Subcutaneous abdominal adipose tissue (tissue), 5 donors: ENCODE data around the gene ACO2.
A peak's percentile ranks its signal among the peaks of the same experiment; 100 is the strongest.

Experiments used
- H3K27ac ChIP-seq: one replicate; pipeline ENCODE4 v1.7.0; 2013; ENCODE audit warnings: low read depth, mild to moderate bottlenecking, inconsistent platforms, low read length, moderate library complexity
- H3K27me3 ChIP-seq, 5 donors: one replicate each; pipeline ENCODE4 v1.7.0; 2013; ENCODE audit warnings: low read length in 5 of 5, inconsistent platforms in 1 of 5; ENCODE audit not compliant: control insufficient read depth in 5 of 5, insufficient read depth in 4 of 5
- H3K36me3 ChIP-seq, 5 donors: one replicate each; pipeline ENCODE4 v1.7.0; 2013; ENCODE audit warnings: low read length in 5 of 5; ENCODE audit not compliant: control insufficient read depth in 5 of 5, insufficient read depth in 5 of 5
- H3K4me1 ChIP-seq, 5 donors: one replicate each; pipeline ENCODE4 v1.7.0; 2013; ENCODE audit warnings: low read length in 5 of 5, mild to moderate bottlenecking in 3 of 5, moderate library complexity in 1 of 5; ENCODE audit not compliant: control insufficient read depth in 5 of 5, insufficient read depth in 5 of 5
- H3K4me3 ChIP-seq, 5 donors: one replicate each; pipeline ENCODE4 v1.7.0; 2013; ENCODE audit warnings: low read length in 5 of 5, low read depth in 1 of 5
- H3K9ac ChIP-seq, 5 donors: one replicate each; pipeline ENCODE4 v1.7.0; 2013; ENCODE audit warnings: low read length in 5 of 5, mild to moderate bottlenecking in 4 of 5, moderate library complexity in 3 of 5
- H3K9me3 ChIP-seq, 5 donors: one replicate each; pipeline ENCODE4 v1.7.0; 2013; ENCODE audit warnings: low read length in 5 of 5; ENCODE audit not compliant: control insufficient read depth in 5 of 5
- donor health status: healthy.
- donor health status: healthy.
- donor health status: healthy.
- donor health status: healthy.
- donor health status: healthy.

Gene ACO2

GRCh38 chr22:41487037-41487935 lies 18.4 kb downstream of the ACO2 start:
- no peaks in the 10 kb centered on the region for H3K27me3 ChIP-seq
- peak overlapping the region; percentile 27 for H3K27ac ChIP-seq
- no peaks in the 10 kb centered on the region for H3K9me3 ChIP-seq
- H3K4me1 ChIP-seq = peaks cover 5 to 58% (median 43%) of the 10 kb centered on the region in 5 donors
- no peaks in the 10 kb centered on the region for H3K36me3 ChIP-seq
- H3K4me3 ChIP-seq = no peak overlapping the region
- H3K9ac ChIP-seq = no peak overlapping the region

- Histone ChIP-seq H3K4me3 (no peak overlapping the region), H3K27me3 (no peaks in the 10 kb centered on the region), H3K4me1 (peaks cover 0 to 50% (median 38%) of the 10 kb centered on the region in 5 donors), H3K9ac (no peak overlapping the region), H3K27ac (peak overlapping the region; percentile 10), H3K36me3 (no peaks in the 10 kb centered on the region), H3K9me3 (no peaks in the 10 kb centered on the region)
Observed at GRCh38 chr22:41488076-41488475, 19.2 kb downstream of the ACO2 start.

DNA sequence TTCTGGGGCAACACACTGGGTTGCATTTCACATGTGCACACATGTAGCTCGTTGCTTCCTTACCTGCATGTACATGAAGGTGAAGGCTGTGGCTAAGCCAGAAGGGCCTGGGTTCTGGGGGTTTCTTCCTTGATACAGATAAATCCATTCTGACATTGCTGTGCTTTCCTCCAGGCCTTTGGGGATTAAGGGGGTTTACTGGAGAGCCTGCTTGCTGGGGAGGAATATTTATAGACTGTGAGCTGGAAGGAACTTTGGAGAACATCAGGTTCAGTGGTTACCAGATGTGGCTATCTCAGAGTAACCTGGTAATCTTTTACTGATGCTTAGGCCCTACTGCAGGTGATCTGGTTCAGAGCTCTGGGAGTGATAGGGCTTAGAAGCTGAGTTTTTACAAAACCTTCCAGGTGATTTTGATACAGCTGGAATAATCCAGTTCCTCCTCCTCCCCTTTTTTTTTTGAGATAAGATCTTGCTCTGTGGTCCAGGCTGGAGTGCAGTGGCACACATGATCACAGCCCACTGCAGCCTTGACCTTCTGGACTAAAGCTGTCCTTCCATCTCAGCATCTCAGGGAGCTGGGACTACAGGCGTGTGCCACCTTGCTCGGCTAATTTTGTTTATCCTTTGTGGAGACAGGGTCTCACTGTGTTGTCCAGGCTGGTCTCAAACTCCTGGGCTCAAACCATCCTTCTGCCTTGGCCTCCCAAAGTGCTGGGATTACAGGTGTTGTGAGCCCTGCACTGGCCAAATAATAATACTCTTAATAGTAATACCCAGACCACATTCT lies 19.9 kb downstream of the ACO2 start:
- Histone ChIP-seq H3K36me3 (no peaks in the 10 kb centered on the region), H3K9ac (no peak overlapping the region), H3K9me3 (no peaks in the 10 kb centered on the region), H3K4me1 (peaks cover 0 to 50% (median 35%) of the 10 kb centered on the region in 5 donors), H3K27ac (peak overlapping the region; percentile 10), H3K27me3 (no peaks in the 10 kb centered on the region), H3K4me3 (no peak overlapping the region)

DNA sequence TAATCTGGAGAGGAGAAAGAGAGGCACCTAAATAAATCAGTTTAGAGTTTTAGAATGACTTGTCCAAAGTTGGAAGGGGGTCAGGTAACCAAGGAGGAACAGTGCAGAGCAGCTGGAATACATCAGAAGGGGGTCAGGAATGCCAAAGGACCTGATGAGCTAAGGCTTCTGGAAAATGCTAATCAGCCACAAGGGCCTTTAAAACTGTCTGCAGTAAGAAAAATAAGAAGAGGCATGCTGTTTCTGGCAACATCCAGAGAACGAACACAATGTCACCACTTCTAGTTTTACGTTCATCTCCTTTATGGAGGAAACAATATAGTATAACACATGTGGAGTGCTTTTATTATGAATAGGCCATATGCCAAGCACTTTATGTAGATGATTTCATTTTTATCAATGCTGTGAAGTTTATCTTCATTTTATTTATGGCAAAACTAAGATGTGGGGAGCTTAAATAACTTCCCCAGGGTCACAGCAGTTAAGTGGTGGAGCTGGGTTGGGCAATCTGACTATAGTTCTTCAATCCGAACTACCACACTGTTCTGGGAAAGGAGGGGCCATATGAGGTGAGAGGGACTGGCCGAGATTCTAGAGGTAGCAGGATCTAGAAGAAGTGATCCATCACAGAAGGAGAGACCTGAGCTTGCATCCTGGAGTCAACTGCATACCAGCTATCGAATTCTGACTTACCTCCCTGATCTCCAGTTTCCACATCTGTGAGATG lies 22.6 kb downstream of the ACO2 start:
- no peaks in the 10 kb centered on the region for H3K27me3 ChIP-seq
- peak overlapping the region; percentile 2 for H3K27ac ChIP-seq
- no peaks in the 10 kb centered on the region for H3K9me3 ChIP-seq
- peaks cover 0 to 10% (median 3%) of the 10 kb centered on the region in 5 donors for H3K36me3 ChIP-seq
- H3K9ac ChIP-seq = peak overlapping the region in 2 of 5 donors; percentile 11 to 35
- H3K4me3 ChIP-seq = no peak overlapping the region
- peaks cover 0 to 45% (median 37%) of the 10 kb centered on the region in 5 donors for H3K4me1 ChIP-seq

DNA sequence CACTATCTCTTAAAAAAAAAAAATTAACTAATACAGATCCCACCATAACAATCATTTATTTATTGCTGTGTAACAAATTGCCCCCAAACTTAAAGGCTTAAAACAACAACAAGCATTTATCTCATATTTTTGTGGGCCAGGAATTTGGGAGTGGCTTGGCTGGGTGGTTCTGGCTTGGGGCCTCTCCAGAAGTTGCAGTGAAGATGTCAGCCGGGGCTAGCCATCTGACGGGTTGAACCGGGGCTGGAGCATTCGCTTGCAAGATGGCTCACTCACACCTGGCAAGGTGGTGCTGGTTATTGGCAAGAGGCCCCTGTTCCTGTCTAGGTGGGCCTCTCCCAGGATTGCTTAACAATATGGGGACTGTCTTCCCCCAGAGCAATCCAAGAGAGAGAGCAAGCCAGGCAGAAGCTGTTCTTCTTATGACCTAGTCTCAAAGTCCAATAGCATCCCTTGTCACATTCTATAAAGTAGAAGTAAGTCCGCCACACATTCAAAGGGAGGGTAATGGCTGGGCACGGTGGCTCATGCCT lies 29.5 kb downstream of the ACO2 start:
- Histone ChIP-seq H3K4me3 (no peak overlapping the region), H3K27ac (no peak overlapping the region), H3K9ac (peak overlapping the region in 1 of 5 donors; percentile 38), H3K9me3 (no peaks in the 10 kb centered on the region), H3K36me3 (peaks cover 0 to 44% (median 29%) of the 10 kb centered on the region in 5 donors), H3K27me3 (no peaks in the 10 kb centered on the region), H3K4me1 (peaks cover 3 to 30% (median 15%) of the 10 kb centered on the region in 5 donors)

DNA sequence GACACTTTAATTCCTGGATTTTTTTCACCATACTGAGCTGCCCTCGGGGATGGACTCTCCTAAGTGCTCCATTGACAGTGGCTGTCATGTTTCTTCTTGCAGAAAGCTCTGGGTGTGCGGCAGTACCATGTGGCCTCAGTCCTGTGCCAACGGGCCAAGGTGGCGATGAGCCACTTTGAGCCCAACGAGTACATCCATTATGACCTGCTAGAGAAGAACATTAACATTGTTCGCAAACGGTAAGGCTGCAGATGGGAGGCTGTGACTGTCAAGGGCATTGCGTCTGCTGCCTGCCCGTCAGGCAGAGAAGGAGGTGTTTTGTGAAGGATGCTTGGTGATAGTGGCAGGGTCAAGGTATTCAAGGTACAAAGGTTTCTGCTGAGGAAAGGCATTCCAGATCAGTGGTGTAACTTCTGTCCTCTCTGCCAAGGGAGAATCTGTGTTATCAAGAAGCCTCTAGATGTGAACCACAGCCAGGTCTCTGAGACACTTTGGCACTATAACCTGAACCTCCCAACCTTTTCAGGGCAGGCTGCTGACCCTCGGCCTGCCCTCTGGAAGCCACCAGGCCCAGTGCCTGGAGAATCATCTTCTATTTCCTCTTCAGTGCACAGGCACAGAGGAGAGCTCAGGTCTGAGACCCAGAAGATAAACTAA lies 30.8 kb downstream of the ACO2 start:
- Histone ChIP-seq H3K36me3 (peaks cover 0 to 52% (median 34%) of the 10 kb centered on the region in 5 donors), H3K27me3 (no peaks in the 10 kb centered on the region), H3K4me1 (peaks cover 3 to 27% (median 9%) of the 10 kb centered on the region in 5 donors), H3K27ac (no peak overlapping the region), H3K4me3 (no peak overlapping the region), H3K9ac (no peak overlapping the region), H3K9me3 (no peaks in the 10 kb centered on the region)

DNA sequence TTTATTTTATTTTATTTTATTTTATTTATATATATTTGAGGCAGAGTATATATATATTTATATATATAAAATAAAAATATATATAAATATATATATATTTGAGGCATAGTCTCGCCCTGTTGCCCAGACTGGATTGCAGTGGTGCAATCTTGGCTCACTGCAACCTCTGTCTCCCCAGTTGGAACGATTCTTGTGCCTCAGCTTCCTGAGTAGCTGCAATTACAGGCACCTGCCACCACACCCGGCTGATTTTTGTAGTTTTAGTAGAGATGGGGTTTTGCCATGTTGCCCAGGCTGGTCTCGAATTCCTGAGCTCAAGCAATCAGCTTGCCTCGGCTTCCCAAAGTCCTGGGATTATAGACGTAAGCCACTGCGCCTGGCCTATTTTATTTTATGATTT lies 31.4 kb downstream of the ACO2 start:
- Histone ChIP-seq H3K4me1 (peaks cover 3 to 28% (median 11%) of the 10 kb centered on the region in 5 donors), H3K27me3 (no peaks in the 10 kb centered on the region), H3K27ac (no peak overlapping the region), H3K9ac (no peak overlapping the region), H3K9me3 (no peaks in the 10 kb centered on the region), H3K36me3 (peaks cover 0 to 51% (median 34%) of the 10 kb centered on the region in 5 donors), H3K4me3 (no peak overlapping the region)

DNA sequence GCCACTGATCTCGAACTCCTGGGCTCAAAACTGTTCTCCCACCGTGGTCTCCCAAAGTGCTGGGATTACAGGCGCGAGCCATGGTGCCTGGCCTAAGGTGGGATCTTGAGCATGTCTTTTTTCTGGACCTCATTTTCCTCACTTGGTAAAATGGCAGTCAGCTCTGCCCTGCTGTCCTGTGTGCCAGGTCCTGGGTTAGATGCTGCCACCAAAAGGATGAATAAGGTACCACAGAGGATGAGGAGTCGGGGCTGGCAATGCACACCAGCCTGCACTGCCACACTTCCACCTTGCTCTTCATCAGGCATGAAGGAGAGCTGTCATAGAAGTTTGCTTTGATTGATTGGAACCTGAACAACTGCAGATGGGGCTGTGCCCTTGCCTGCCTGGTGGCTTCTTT lies 32.3 kb downstream of the ACO2 start:
- Histone ChIP-seq H3K9ac (no peak overlapping the region), H3K27me3 (no peaks in the 10 kb centered on the region), H3K4me3 (no peak overlapping the region), H3K27ac (no peak overlapping the region), H3K9me3 (no peaks in the 10 kb centered on the region), H3K4me1 (peaks cover 3 to 28% (median 11%) of the 10 kb centered on the region in 5 donors), H3K36me3 (peaks cover 0 to 45% (median 34%) of the 10 kb centered on the region in 5 donors)

- H3K27ac ChIP-seq = peak overlapping the region; percentile 57
- H3K4me3 ChIP-seq = no peak overlapping the region
- peaks cover 0 to 60% (median 53%) of the 10 kb centered on the region in 5 donors for H3K36me3 ChIP-seq
- H3K4me1 ChIP-seq = peaks cover 0 to 33% (median 12%) of the 10 kb centered on the region in 5 donors
- H3K9ac ChIP-seq = no peak overlapping the region
- no peaks in the 10 kb centered on the region for H3K27me3 ChIP-seq
- no peaks in the 10 kb centered on the region for H3K9me3 ChIP-seq
Observed at GRCh38 chr22:41504397-41504796, 35.5 kb downstream of the ACO2 start.
